Activated T-cell treated with anti-CD3 and anti-CD28 coated beads, Interleukin-2, amount 50 U/mL, for 1 hour (primary cell): Measurements from ENCODE around the gene TFR2.

Source experiments
- DNase-seq: peaks from one replicate; pipeline ENCODE4 v3.0.0-alpha.2; 2020

The TFR2 gene

DNA sequence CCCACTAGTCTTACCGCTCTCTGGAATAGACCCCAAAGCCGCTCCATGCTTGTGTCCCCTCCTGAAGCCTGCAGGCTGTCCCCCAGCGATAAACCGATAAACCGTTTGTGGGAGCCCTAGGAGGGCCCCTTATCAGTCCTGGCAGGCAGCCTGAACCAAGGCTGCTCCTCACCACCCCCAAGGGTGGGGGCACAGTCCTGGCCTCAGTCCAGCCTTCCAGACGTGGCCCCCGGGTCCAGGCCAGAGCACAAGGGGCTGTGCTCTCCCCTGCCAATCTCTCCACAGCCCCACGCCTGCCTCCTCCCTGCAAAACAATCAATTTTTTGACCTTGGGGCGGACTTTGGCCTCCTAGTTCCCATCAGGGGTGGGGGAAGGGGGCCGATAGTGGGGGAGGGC, at the start of gene TFR2:
TSS of gene TFR2 (minus strand) at position 90 of the 397 bp plus-strand sequence. CDS start at position 47, 43 bp downstream.
- DNase-seq: no peak

DNA sequence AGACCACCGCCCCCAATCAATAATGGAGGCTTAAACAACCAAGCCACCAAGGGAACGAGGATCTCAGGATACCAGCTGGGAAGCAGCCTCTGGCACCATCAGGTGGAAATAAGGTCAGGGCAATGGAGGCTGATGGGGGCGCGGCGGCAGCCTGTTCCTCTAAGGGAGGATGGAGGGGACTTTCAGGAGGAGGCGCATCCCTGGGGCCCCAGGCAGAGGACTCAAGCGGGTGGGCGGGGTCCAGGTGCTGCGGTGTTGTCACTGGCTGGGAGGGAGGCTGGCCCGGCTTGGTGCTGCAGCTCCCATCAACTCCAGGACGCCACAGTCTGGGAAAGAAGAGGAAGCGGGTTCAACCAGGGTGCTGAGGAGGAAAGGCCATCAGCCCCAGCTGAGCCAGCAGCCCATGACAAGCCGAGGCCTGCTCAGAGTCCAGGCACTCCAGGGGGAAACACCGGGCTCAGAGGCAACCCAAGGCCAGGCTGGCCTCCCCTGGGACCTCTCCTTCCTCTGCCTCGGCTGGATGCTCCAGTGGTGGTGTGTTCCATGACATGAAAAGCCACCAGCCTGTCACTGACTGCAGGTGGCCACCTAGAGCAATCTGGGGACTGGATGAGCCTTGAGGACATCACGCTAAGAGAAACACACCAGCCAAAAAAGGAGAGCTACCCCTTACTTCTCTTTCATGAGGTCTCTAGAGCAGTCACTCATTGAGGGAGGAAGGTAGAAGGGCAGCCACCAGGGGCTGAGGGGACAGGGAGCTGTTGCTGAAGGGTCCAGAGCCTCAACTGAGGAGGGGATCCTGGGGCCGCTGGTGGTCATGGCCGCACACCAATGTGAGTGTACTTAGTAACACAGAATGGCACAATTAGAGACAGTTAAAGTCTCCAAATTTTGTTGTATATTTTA, 48.1 kb upstream of the TFR2 start:
- no peak for DNase-seq

DNA sequence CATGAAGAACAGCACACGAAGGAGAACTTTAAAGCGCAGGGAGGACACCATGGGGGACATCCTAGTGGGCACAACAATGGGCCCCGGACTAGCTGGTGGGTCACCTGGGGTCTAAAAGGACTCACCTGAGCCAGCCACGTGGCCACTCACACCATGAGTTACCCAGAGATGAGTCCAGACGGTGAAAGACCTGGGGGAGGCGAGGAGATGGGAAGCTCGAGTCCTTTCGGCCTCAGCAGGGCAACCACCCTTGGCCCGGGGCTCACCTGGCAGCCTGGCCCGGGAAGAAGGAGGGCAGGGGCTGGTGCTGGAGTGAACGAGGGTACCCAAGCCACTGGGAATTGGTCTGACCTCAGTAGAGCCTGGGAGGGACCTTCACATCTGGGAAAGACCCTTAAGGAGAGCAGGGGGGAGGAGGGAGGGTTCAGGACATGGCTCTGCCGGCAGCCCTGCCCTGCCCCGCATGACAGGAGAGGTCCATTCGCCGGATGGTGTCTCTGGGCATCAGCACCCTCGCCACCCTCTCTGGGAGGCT, 47.0 kb upstream of the TFR2 start:
- no peak for DNase-seq

DNA sequence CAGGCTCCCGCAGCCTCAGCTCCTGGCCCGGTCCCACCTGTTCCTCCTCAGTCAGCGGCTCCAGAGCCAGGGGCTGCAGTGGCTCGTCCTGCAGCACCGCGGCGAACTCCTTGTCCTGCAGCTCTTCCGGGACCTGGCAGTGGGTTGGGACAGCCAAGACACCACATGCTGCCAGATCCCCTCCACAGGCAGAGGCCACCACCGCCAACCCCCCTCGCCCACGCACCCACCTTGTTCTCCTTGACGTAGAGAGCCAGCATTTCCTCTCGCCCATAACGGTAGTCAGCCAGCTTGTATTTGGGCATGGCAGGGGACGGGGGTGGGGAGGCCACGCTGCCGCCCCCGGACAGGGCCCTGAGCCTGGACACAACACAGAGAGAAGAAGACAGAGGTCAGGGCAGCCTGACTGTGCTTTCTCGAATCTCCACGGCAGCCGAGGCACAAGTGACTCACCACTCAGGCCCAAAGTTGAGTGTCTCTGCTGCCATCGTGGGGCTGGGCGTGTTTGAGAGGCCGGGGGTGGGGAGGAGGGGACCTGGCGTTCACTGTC, 46.5 kb upstream of the TFR2 start:
- DNase-seq: no peak

DNA sequence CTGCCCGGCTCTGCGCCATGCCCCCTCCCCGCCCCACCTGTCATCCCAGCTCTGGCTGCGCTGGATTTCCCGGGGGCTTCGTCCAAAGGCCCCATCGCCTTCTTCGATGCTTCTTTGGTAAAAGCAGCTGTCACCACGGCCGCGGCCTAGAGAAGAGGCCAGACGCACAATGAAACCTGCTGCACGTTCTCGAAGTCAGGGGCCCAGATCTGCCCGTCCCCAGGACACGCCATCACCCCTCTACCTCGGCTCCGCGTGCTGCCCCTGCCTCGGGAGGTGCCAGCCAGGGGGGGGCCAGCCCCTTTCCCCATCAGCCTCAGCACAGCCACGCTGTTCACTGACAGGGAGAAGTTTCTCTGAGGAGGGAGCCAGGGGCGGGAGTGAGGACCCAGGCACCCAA, 45.9 kb upstream of the TFR2 start:
- DNase-seq: no peak

DNA sequence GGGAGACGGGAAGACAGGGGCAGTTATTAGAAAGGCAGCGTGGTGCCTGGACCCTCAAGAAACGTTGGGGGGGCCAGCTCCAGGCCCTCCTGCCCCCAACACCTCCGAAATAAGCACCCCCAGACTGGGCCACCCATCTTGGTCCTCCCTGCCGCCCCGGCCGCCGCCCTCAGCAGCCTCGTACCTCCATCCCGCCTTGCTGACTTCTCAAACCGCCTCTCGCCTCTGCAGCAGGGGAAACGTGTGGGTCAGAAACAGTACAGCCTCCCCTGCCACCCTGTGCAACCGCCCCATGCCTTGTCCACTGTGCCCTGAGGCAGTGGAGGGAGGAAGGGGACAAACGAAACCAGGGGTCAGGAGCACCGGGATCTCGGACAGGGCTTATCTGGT, 45.5 kb upstream of the TFR2 start:
- no peak for DNase-seq

DNA sequence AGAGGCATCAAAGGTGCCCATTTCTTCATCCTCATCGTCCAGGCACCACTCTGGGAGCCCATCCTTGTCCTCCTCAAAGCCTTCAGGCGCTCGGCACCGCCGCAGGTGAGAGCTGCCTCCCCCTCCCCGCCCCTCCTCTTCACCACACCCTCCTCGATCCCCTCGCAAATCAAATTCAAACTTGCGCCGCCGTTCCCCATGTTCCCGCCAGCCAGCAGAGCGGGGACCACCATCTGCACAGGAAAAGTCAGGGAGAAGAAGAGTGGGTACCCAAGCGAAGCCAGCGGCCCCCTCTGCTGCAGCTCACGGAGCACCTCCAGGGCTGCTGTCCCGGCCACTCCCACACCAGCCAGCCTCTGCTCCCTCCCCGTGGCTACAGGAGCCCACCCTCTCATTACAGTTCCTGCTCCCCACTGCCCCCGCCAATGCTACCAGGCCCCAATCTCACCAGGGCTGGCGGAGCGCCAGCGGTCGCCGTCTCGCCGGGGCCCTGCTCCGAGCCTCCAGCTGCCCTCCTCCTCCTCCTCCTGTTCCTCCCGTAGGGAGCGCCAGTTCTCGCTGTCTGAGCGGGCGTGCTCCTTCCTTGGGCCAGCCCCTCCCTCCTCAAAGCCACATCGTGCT, 45.0 kb upstream of the TFR2 start:
- no peak for DNase-seq

DNA sequence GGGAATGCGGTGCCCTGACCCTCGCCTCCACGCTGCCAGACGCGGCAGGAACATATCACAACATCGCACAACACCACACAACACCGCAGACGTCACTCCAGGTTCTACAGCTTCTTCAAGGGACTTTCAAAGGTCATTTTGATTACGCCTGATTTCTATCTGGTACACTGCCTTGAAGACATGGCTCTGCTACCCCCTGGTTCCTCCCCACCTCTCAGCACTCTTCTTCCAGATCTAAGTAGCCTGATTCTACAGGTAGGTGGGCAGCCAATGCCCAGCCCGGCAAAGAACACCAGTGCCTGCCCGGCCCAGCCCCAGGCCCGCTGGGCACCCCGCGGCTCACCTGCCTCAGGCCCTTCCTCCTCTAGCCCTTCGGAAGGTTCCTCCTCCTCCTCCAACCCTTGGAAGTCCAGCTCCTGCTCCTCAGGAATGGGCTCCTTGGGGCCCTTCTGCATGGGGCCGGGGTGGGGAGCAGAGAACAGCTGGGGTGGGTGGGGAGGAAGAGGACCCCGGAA, 44.3 kb upstream of the TFR2 start:
- no peak for DNase-seq

DNA sequence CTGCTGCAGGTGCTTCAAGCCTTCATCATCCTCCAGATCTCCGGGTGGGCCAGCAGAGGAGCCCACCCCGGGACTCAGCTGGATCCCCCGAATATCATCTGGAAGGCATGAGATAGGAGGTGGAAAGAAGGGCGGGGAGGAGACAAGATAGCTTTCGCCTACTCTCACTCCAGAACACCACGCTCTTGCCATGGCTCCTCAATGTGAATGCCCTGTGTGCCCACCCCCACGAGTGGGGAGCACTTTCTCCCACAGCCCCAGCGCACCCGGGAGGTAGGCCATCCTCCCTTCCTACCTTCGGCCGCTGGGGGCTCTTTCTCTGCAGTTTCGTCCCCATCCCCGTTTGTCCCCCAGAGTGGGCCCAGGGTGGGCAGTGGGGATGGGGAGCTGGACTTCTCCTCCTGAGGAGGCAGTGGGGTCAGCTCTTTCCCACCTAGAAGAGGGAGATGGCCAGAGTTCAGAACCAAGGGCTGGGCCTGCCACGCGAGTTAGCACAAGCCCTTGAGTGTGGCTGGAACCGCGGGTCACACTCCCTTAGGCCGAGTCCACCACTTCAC, 43.8 kb upstream of the TFR2 start:
- DNase-seq: no peak

DNA sequence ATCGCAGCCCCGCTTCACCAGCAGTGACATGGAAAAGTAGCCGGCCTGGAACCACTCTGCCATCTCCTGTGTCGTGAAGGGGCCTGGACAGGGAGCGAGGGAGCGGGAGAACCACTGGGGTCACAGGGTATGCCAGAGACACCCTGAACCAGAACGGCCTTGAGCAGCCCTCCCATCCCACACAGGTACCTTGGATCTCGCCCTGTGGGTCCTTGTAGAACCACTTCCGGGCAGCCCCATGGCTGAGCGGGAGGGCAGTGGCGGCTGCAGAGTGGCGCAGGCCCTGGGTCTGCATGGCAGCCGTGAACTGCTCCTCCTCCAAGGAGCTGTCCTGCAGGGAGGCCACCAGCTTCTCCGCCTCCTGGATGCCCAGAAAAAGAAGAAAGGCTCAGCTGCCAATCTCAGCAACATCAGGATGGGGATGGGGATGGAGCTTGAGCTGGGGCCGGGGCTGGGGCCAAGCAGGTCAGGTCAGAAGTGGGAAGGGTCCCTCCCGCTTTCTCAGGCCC, 43.2 kb upstream of the TFR2 start:
- no peak for DNase-seq

DNA sequence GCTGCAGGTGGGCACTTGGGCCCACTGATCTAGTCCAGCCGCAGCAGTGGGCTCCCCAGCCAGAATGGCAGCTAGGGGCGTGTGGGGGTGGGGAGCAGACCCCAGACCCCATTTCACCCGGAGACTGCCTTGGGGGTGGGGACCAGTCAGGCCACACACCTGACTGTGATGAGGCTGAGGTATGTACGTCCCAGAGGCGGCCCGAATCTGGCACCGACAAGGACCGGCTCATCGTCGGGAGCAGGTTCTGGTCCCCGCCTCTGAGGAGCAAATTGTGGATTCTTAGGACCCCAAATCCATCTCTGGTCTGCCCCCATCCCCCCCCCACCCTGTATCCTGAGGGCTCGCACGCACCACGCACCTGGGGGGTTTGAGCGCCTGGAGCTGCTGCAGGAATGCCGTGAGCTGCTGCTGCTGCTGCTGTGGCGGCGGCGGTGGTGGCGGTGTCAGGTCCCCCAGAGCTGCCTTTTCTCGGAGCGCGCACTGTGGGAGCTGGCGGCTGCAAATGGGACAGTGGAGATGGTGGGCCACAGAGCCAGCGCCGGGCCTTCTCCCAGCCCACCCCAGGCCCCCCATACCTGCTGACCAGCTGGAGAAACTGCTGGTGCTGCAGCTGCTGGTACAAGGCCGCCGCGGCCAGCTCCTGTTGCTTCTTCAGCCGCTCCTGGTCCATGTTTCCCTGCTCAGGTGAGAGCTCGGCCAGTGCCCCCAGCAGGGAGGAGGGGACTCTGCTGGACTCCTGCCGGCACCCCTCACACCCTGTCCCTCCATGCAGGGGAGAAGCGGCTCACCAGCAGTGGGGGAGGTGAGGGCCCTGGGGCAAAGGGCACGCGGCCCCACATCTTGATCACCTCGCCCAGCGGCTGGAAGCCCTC, 42.5 kb upstream of the TFR2 start:
- DNase-seq: no peak

DNA sequence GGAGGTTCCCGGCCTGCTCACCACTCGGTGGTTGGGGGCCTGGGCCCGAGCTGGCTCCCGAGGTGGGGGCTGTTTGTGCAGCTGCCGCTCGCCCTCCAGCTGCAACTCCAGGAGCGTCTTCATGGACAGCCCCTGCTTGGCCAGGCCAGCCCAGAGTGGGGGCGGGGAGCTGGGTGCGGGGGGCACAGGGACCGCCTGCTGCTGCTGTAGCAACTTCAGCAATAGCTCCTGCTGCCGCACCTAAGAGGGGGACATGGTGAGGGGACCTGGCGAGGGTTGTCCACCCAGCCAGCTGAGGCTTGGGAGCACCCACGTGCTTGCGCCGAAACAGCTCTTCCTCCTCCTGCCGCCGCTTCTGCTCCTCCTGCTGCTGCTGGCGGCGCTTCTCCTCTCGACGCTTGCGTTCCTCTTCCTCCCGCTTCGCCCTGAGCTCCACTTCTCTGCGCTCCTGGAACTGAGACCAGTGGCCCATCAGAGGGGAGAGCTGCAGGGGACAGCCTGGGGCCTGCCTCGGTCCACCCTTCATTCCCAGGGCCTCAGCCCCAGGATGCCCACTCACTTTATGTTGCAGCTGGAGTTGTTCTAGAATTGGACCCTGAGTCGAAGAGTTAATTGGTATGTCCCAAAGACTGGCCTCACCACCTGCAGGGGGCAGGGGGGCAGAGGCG, 41.8 kb upstream of the TFR2 start:
- no peak for DNase-seq

DNA sequence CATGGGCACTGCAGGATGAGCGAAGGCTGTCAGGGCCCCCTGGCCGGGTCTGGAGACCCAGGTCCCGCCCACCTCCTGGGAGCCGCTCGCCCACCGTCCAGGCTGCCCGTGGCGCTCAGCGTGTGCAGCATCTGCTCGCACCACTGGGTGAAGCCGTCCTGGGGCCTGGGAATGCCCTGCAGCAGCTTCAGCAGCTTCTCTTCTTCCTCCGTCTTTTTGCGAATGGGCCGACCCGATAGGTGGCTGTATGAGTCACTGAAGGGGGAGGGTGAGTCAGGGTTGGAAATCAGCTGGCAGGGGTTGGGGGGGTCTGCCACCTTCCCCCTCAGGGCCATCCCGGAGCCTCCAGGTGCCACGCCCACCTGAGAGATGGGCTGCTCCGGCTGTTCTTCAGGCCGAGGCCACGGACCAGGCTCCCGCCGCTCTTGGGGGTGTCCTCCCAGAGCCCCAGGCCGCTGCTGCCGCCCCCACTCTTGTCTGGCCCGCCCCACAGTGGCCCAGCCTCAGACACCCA, 40.9 kb upstream of the TFR2 start:
- no peak for DNase-seq

DNA sequence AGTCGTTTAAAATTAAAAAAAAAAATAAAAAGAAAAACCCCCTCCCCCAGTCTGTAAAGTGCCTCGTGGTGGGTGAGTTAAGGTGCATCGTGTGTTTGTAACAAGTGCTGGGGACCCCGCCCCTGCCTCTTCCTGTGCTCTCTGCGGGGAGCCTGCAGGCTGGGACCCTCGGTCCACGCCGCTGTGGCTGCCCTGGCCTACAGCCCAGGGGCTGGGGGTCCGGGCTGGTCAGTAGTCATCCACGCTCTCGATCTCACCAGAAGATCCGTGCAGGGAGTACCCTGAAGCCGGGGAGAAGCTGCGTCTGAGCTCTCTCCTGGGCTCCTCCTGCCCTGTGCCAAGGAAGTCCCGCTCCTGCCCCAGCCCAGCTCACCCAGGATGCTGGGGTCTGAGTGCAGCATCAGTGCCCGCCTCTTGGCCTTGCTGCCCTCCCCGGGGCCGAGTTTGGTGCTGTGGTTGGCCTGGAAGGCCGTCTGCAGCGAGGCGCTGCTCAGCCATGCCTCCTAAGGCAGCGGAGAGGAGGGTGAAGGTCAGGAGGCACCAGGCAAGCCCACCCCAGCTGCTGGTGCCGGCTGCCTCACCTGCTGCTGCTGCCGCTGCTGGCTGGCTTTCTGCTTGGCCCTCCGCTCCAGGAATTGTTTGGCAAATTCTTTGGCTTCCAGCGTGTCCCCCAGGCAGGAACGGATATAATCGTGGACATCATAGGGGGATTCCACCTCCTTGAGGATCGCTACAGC, 40.3 kb upstream of the TFR2 start:
- no peak for DNase-seq

DNA sequence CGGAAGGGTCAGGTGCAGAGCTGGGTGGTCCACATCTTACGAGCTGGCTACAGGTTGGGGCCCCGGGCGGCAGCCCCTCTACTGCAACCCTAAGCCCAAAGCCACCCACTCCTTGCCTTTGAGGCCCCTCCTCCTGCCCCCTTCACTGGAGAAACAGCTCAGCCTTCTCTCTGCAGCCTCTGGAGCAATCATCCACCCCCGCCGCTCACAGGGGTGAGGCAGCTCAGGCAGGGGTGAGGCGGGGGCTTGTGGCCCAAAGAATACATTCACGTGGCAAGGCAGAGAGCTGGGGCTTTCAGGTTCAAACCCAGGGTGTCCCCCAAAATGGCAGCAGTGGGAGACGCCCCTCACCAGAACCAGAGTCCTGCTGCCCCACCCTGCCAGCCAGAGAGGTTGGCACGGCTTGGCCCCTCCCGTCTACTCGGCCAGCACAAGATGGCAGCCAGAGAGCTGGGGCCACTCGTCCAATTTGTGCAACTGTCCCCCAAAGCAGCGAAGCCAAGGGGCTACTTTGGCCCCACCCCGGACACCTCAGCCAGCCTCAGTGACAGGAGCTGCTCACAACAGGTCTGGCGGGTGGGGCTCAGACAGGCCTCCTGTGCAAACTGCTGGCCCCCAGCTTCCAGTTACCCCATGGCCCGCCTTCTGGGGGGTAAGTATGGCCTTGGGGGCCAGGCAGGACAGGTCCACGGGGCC, 39.4 kb upstream of the TFR2 start:
- DNase-seq: no peak

DNA sequence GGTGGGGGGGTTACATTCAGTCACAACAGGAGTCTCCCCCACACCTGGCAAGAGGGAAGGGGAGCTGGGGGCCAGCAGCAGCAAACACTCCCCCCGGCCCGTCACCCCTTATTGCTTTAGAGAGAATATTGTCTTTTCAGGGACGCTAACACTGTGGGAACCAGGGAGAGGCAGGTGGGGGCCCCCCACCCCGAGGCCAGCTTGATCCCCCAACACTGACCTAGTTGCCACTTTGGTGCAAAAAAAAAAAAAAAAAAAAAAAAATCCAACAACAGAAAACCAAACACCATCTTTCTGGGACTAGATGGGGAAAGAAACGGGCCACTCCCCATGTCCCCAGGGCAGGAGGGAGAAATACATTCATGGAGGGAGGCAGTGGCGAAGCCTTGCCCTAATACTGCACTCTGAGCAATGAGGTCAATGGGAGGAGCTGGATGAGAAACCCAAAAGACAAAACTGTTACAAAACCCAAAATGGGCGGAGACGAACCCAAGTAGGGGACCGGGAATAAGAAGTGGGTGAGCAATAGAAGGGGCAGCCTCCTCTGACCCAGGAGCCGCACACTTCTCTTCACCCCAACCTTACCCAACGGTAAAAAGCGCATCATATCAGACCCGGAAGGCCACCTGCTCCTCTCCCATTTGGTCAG, 38.7 kb upstream of the TFR2 start:
- DNase-seq: no peak

DNA sequence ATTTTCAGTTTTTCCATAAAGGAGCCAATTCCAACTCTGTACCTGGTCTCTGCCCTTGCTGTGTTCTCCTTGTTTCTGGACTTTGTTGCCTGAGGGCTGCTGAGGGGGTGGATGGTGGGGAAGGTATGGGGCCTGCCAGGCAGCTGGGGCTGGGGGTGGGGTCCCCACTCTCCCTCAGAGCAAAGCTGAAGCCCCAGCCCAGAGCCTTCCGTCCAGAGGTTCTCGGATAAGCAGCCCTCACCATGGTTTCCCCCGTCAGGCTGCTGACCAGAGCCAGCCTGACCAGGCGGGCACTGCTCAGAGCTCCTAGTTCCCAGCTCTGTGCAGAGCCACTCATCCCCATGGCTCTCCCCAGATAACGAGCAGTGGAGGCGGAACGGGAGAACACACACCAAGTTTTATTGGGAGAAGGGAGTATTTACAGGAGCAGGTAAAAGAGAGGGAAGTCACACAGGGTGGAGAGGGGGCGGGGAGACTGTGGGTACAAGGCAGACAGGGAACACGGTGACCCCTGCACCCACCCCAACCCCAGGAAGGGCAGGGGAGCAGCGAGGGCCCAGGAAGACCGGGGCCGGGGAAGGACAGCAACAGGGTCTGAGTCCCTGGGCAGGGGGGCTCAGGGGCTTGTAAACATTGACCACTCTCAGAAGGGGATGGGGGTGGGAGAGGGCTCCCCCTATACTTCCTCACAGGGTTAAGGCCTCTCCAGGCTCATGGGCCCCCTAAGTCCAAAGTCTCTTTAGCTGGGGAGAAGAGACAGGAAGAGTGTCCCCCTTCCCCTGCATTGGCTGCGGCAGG, 38.0 kb upstream of the TFR2 start:
- DNase-seq: no peak

DNA sequence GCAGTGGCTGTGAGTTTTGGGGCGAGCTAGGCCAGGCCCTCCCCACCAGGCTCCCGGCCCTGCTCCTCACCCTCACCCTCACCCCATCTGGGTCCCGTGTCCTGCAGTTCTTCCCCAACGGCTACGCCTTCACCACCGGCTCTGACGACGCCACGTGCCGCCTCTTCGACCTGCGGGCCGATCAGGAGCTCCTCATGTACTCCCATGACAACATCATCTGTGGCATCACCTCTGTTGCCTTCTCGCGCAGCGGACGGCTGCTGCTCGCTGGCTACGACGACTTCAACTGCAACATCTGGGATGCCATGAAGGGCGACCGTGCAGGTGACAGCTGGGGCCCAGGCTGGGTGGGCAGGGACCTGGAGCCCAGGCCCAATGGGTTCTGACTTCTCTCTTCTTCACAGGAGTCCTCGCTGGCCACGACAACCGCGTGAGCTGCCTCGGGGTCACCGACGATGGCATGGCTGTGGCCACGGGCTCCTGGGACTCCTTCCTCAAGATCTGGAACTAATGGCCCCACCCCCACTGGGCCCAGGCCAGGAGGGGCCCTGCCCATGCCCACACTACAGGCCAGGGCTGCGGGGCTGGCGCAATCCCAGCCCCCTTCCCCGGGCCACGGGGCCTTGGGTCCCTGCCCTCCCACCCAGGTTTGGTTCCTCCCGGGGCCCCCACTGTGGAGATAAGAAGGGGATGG, 37.1 kb upstream of the TFR2 start:
- DNase-seq: no peak
